Loucy (cell line): Measurements from ENCODE around the gene HOXA7.

Source experiments
- EZH2phosphoT487 ChIP-seq: fragments of 200-600 bp; IDR thresholded peaks from 2 replicates; pipeline ENCODE4 v1.6.1; 2018; ENCODE audit warnings: antibody characterized with exemption, mild to moderate bottlenecking, moderate library complexity, borderline replicate concordance
- TF ChIP-seq, protein P1 (sequence below): fragments of 200-600 bp; sonication (generic); conservative IDR thresholded peaks from 2 replicates; pipeline ENCODE4 v1.5.1; 2014; ENCODE audit warnings: mild to moderate bottlenecking, antibody characterized with exemption, low read length

GRCh38 chr7:27198138-27198841, 41.8 kb upstream of the HOXA7 start:
- TF ChIP-seq, protein P1, sequence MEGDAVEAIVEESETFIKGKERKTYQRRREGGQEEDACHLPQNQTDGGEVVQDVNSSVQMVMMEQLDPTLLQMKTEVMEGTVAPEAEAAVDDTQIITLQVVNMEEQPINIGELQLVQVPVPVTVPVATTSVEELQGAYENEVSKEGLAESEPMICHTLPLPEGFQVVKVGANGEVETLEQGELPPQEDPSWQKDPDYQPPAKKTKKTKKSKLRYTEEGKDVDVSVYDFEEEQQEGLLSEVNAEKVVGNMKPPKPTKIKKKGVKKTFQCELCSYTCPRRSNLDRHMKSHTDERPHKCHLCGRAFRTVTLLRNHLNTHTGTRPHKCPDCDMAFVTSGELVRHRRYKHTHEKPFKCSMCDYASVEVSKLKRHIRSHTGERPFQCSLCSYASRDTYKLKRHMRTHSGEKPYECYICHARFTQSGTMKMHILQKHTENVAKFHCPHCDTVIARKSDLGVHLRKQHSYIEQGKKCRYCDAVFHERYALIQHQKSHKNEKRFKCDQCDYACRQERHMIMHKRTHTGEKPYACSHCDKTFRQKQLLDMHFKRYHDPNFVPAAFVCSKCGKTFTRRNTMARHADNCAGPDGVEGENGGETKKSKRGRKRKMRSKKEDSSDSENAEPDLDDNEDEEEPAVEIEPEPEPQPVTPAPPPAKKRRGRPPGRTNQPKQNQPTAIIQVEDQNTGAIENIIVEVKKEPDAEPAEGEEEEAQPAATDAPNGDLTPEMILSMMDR: no peak
- no peak for TF ChIP-seq EZH2phosphoT487
